Chondrocyte (in vitro differentiated cells): ENCODE results near the gene SLC6A19. TPM values are rescaled to one million over a fixed set of nuclear protein-coding genes. Genes with fewer than 3 reads are reported as not detected.
"Not testable (repeated sequence)": the region's sequence is repeated elsewhere in the genome, so short reads cannot be mapped to it uniquely, and the experiment has no call there.

Source experiments
- DNase-seq: peaks from one replicate; pipeline ENCODE4 v3.0.0; 2021; ENCODE audit warnings: mixed read lengths, low spot score
- H3K27ac Mint-ChIP-seq: one replicate; pipeline ENCODE4 v1.8.0; 2021; ENCODE audit warnings: mild to moderate bottlenecking, moderate library complexity, mixed read lengths; ENCODE audit not compliant: unreplicated experiment
- H3K27me3 Mint-ChIP-seq: 2 replicates; pipeline ENCODE4 v1.8.0; 2021; ENCODE audit warnings: low read depth, mixed read lengths
- H3K36me3 Mint-ChIP-seq: 2 replicates; pipeline ENCODE4 v1.8.0; 2021; ENCODE audit warnings: low read depth, mixed read lengths
- H3K4me1 Mint-ChIP-seq: 2 replicates; pipeline ENCODE4 v1.8.0; 2021; ENCODE audit warnings: low read depth, mild to moderate bottlenecking, mixed read lengths
- H3K4me3 Mint-ChIP-seq: one replicate; pipeline ENCODE4 v1.8.0; 2021; ENCODE audit warnings: mild to moderate bottlenecking, moderate library complexity, mixed read lengths; ENCODE audit not compliant: unreplicated experiment
- H3K9me3 Mint-ChIP-seq: 2 replicates; pipeline ENCODE4 v1.8.0; 2021; ENCODE audit warnings: low read depth, mixed read lengths
- total RNA-seq: library from RNA; stranded (reverse); gene quantifications from 3 replicates; pipeline ENCODE4 v1.2.1, GENCODE V29; 2021
- TF ChIP-seq, protein P1 (sequence below): fragments of 200-600 bp; sonication (generic); IDR thresholded peaks from 2 replicates; pipeline ENCODE4 v1.5.0; 2021; ENCODE audit warnings: antibody characterized with exemption, mild to moderate bottlenecking, moderate library complexity

The SLC6A19 gene
- total RNA-seq, 1 donor from 2014 or later: not detected

- Mint-ChIP-seq H3K27ac (no peak overlapping the region), H3K4me1 (no peaks in the 10 kb centered on the region), H3K36me3 (no peaks in the 10 kb centered on the region), H3K27me3 (peaks cover 38% of the 10 kb centered on the region), H3K4me3 (no peak overlapping the region), H3K9me3 (no peaks in the 10 kb centered on the region)
- no peak for DNase-seq
- TF ChIP-seq, protein P1, sequence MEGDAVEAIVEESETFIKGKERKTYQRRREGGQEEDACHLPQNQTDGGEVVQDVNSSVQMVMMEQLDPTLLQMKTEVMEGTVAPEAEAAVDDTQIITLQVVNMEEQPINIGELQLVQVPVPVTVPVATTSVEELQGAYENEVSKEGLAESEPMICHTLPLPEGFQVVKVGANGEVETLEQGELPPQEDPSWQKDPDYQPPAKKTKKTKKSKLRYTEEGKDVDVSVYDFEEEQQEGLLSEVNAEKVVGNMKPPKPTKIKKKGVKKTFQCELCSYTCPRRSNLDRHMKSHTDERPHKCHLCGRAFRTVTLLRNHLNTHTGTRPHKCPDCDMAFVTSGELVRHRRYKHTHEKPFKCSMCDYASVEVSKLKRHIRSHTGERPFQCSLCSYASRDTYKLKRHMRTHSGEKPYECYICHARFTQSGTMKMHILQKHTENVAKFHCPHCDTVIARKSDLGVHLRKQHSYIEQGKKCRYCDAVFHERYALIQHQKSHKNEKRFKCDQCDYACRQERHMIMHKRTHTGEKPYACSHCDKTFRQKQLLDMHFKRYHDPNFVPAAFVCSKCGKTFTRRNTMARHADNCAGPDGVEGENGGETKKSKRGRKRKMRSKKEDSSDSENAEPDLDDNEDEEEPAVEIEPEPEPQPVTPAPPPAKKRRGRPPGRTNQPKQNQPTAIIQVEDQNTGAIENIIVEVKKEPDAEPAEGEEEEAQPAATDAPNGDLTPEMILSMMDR: no peak
These were observed 61.0 kb downstream of the SLC6A19 start for GRCh38 chr5:1262381-1262780.

DNA sequence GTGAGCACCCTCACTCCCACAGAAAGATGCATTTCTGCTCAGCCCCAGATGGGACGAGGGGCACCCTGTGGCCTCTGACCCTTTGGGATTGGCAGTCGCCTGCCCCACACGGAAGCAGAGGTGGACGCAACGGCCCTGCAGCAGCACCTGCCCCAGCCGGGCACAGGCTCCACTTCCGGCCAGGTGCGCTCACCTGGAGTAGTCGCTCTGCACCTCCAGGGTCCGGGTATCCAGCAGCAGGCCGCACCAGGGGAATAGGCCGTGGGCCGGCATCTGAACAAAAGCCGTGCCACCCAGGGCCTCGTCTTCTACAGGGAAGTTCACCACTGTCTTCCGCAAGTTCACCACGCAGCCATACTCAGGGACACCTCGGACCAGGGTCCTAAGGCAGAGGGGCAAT is 62.8 kb downstream of the SLC6A19 start:
- no peak for DNase-seq
- Mint-ChIP-seq H3K36me3 (no peaks in the 10 kb centered on the region), H3K4me3 (no peak overlapping the region), H3K9me3 (no peaks in the 10 kb centered on the region), H3K4me1 (no peaks in the 10 kb centered on the region), H3K27ac (no peak overlapping the region), H3K27me3 (peaks cover 28% of the 10 kb centered on the region)
- TF ChIP-seq, protein P1: no peak

DNA sequence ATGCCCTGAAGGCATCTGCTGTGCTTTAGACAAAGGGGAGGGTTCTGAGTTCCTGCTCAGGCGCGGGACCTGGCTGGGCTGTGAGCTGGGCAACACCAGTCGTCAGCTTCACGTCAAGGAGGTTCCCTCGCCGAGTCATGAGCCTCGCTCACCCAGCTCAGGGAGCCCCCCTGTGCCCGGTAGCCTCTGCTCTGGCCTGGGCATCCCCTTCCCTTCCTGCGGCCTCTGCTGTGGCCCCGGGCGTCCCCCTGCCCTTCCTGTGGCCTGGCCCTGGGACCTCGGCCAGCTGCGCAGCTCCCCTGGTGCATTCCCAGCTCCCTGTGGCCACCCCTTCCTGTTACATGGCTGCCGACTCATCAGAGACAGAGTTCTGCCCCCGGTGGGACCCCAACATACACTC is 63.6 kb downstream of the SLC6A19 start:
- DNase-seq: no peak
- Mint-ChIP-seq H3K4me3 (no peak overlapping the region), H3K4me1 (no peaks in the 10 kb centered on the region), H3K27ac (no peak overlapping the region), H3K9me3 (no peaks in the 10 kb centered on the region), H3K36me3 (no peaks in the 10 kb centered on the region), H3K27me3 (peaks cover 28% of the 10 kb centered on the region)
- TF ChIP-seq, protein P1: no peak

- H3K9me3 Mint-ChIP-seq: no peaks in the 10 kb centered on the region
- no peaks in the 10 kb centered on the region for H3K4me1 Mint-ChIP-seq
- no peak overlapping the region for H3K27ac Mint-ChIP-seq
- H3K36me3 Mint-ChIP-seq: no peaks in the 10 kb centered on the region
- H3K27me3 Mint-ChIP-seq: peaks cover 25% of the 10 kb centered on the region
- no peak overlapping the region for H3K4me3 Mint-ChIP-seq
- DNase-seq: no peak
- TF ChIP-seq, protein P1: no peak
These were observed 64.4 kb downstream of the SLC6A19 start for GRCh38 chr5:1265461-1266455.

DNA sequence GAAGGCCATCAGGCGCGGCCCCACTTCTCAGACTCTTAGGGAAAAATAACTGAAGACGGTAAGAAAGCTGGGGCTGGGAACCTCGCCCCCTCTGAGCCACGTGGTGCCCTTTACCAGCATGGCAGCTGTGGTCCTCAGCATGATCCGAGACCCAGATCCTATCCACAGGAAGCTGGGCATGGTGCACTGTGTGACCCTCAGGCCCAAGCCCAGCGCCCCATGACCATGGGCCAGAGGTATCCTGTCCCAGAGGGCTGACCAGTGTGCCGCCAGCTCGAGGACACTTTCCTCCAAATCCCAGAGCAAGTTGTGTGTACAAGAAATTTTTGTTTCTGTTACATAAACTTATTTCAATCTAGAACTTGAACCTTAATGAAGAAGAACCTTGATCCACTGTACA is 65.4 kb downstream of the SLC6A19 start:
- TF ChIP-seq, protein P1: no peak
- Mint-ChIP-seq H3K27ac (no peak overlapping the region), H3K4me3 (no peak overlapping the region), H3K9me3 (no peaks in the 10 kb centered on the region), H3K4me1 (no peaks in the 10 kb centered on the region), H3K27me3 (peaks cover 19% of the 10 kb centered on the region), H3K36me3 (no peaks in the 10 kb centered on the region)
- DNase-seq: no peak

DNA sequence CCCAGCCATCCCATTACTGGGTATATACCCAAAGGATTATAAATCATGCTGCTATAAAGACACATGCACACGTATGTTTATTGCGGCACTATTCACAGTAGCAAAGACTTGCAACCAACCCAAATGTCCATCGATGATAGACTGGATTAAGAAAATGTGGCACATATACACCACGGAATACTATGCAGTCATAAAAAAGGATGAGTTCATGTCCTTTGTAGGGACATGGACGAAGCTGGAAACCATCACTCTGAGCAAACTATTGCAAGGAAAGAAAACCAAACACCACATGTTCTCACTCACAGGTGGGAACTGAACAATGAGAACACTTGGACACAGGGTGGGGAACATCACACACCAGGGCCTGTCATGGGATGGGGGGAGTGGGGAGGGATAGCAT is 66.1 kb downstream of the SLC6A19 start:
- peaks cover 13% of the 10 kb centered on the region for H3K27me3 Mint-ChIP-seq
- not testable (repeated sequence) for H3K4me3 Mint-ChIP-seq, H3K9me3 Mint-ChIP-seq, H3K4me1 Mint-ChIP-seq, H3K27ac Mint-ChIP-seq, H3K36me3 Mint-ChIP-seq, DNase-seq
